GM13976 (cell line): ENCODE data around the gene LRRC37A3.
"Not testable (repeated sequence)": the region's sequence is repeated elsewhere in the genome, so short reads cannot be mapped to it uniquely, and the experiment has no call there.

ENCODE experiments used
- DNase-seq: peaks from one replicate; pipeline ENCODE4 v3.0.0; 2012; ENCODE audit warnings: low spot score
- in situ Hi-C: fragments of 300-500 bp; cut with MboI; formaldehyde crosslinking; loops from one replicate; pipeline ENCODE4 v1.12.0; 2022; ENCODE audit warnings: low sequenced_read_pairs, mixed read lengths, inconsistent platforms; ENCODE audit not compliant: unreplicated experiment
- TF ChIP-seq, protein P1 (sequence below): IDR thresholded peaks from 2 replicates; pipeline ENCODE4 v1.5.1; 2012; ENCODE audit warnings: borderline replicate concordance, mild to moderate bottlenecking; ENCODE audit not compliant: insufficient read depth; ENCODE audit errors: extremely low read depth, missing control alignments, control extremely low read depth

The LRRC37A3 gene

DNA sequence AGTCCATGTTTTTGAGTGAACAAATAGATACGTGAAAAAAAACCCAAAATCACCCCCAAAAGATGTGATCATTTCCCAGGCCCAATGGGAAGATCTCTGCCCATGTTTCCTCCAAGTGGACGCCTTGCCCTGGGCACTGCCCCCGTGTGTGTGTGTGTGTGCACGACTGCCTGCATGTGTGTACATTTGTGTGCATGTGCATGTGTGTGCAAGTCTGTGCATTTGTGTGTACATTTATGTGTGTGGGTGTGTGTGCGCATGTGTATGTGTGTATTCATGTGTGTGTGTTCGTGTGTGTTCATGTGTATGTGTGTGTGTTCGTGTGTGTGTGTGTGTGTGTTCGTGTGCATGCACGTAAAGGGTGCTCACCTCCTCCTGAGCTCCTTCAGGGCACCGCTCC is 16.8 kb upstream of the LRRC37A3 start:
- in situ Hi-C loops: loop anchor here (25.0 kb wide), 1 partner anchor 149 kb away; no protein-coding TSS in a partner anchor
- DNase-seq: no peak
- TF ChIP-seq, protein P1, sequence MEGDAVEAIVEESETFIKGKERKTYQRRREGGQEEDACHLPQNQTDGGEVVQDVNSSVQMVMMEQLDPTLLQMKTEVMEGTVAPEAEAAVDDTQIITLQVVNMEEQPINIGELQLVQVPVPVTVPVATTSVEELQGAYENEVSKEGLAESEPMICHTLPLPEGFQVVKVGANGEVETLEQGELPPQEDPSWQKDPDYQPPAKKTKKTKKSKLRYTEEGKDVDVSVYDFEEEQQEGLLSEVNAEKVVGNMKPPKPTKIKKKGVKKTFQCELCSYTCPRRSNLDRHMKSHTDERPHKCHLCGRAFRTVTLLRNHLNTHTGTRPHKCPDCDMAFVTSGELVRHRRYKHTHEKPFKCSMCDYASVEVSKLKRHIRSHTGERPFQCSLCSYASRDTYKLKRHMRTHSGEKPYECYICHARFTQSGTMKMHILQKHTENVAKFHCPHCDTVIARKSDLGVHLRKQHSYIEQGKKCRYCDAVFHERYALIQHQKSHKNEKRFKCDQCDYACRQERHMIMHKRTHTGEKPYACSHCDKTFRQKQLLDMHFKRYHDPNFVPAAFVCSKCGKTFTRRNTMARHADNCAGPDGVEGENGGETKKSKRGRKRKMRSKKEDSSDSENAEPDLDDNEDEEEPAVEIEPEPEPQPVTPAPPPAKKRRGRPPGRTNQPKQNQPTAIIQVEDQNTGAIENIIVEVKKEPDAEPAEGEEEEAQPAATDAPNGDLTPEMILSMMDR: no peak

DNA sequence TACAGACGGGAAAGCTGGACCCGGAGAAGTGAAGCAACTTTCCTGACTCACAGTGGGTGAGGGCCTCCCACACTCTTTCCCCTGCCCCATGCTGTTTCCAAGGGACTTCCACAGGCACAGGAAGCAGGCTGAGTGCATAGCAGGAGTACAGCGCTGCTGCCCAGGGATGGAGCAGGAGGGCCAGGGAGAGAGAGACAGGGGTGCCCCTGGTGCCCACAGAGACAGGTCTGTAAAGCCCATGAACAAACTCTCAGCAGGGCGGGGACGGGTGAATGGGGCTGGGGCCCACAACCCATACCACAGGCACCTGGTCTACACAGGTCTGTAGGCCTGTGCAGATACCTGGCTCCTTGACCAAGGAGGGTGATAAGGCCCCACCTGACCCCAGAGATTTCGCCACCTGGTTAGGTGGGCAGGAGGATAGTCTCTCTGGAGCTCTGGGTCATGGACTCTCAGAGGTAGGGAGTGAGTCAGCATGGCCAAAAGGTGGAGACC is 15.1 kb upstream of the LRRC37A3 start:
- not testable (repeated sequence) for DNase-seq
- in situ Hi-C loops: loop anchor here (25.0 kb wide), 1 partner anchor 147 kb away; no protein-coding TSS in a partner anchor

DNA sequence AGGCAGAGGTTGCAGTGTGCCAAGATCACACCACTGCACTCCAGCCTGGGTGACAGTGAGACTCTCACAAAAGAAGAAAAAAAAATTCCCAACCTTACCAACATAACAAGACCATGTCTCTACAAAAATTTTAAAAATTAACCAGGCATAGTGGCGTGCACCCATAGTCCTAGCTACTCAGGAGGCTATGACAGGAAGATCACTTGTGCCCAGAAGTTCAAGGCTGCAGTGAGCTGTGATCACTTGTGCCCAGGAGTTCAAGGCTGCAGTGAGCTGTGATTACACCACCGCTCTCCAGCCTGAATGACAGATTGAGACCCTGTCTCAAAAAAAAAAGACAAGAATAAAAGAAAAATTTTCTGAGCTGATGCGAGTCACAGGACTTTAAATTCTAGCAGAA is 13.6 kb upstream of the LRRC37A3 start:
- not testable (repeated sequence) for DNase-seq
- in situ Hi-C loops: loop anchor here (25.0 kb wide), 1 partner anchor 146 kb away; no protein-coding TSS in a partner anchor

DNA sequence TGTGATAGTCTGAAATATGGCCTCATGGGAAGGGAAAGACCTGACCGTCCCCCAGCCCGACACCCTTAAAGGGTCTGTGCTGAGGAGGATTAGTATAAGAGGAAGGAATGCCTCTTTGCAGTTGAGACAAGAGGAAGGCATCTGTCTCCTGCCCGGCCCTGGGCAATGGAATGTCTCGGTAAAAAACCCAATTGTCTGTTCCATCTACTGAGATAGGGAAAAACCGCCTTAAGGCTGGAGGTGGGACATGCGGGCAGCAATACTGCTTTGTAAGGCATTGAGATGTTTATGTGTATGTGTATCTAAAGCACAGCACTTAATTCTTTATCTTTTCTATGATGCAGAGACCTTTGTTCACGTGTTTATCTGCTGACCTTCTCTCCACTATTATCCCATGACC is 11.1 kb upstream of the LRRC37A3 start:
- not testable (repeated sequence) for DNase-seq
- in situ Hi-C loops: loop anchor here (25.0 kb wide), 1 partner anchor 143 kb away; no protein-coding TSS in a partner anchor

DNA sequence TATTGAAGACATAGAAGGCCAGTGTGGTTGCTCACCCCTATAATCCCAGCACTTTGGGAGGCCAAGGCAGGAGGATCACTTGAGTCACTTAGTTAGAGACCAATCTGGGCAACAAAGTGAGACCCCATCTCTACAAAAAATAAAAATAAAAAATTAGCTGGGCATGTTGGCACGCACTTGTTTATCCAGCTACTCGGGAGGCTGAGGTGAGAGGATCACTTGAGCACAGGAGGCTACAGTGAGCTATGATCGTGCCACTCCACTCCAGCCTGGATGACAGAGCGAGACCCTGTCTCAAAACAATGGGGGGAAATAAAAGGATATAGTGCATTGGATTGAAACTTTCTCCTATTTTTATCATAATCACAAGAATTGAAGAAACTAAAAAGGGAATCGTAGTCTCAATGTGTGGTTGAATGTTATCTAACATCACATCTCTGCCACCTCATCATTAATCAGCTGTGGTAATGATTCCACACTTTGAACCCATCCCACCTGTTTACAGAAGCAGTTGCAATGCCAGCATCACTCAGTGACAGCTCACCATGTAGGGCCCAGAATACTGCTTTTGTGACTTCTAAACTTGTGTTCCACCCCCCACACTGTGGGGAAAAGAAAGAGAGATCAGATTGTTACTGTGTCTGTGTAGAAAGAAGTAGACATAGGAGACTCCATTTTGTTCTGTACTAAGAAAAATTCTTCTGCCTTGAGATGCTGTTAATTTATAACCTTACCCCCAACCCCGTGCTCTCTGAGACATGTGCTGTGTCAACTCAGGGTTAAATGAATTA is 10.3 kb upstream of the LRRC37A3 start:
- in situ Hi-C loops: loop anchor here (25.0 kb wide), 1 partner anchor 142 kb away; no protein-coding TSS in a partner anchor
- DNase-seq: not testable (repeated sequence)

DNA sequence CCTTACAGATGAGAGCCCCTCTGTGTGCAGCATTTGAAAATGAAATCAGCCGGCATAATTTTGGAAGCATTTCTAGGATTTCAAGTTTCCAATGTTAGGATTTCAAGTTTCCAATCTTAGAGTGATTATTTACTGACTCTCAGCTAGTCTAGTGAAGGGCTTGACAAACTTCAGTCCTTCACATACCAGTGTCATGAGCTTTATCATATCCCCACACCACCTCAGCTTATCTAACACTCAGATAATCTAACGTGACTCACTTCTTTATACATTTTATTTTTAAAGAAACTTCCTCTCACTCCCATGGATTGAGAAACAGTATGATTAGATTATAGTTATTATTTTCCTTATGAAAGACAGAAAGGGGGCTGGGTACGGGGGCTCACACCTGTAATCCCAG is 9.4 kb upstream of the LRRC37A3 start:
- in situ Hi-C loops: loop anchor here (25.0 kb wide), 1 partner anchor 141 kb away; no protein-coding TSS in a partner anchor
- not testable (repeated sequence) for DNase-seq

DNA sequence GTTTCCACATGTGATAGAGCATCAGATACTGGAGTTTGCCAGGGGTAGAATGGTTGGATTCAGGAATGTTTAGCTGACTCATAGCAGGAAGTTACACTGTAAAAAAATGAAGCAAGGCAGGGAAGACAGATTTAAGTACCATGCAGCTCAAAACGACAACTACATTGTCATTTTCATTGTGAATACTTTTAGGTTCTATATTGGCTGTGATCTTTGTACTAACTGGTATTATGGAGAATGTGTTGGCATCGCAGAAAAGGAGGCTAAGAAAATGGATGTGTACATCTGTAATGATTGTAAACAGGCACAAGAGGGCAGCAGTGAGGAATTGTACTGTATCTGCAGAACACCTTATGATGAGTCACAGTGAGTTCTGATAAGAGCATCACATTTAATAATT is 8.2 kb upstream of the LRRC37A3 start:
- TF ChIP-seq, protein P1: peak; percentile 66
- in situ Hi-C loops: loop anchor here (25.0 kb wide), 1 partner anchor 140 kb away; no protein-coding TSS in a partner anchor
- DNase-seq: not testable (repeated sequence)

DNA sequence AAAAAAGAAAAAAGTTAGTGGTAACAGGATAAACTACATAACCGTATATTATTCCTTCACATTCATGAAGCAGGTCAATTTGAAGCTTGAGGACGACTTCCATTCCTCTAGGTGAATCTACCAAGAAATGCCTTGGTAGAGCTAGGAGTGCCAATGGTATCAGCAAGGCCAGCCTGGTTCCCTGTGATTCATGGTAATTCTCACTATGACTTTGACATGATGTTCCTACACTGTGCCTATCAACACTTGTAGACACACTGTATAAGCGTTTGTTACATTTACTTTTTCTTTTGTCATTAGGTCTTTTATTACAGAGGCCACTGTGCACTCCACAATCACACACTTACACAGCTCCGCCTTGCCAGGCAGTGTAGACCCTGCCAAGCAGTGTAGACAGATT is 7.2 kb upstream of the LRRC37A3 start:
- DNase-seq: not testable (repeated sequence)
- in situ Hi-C loops: loop anchor here (25.0 kb wide), 1 partner anchor 139 kb away; no protein-coding TSS in a partner anchor

DNA sequence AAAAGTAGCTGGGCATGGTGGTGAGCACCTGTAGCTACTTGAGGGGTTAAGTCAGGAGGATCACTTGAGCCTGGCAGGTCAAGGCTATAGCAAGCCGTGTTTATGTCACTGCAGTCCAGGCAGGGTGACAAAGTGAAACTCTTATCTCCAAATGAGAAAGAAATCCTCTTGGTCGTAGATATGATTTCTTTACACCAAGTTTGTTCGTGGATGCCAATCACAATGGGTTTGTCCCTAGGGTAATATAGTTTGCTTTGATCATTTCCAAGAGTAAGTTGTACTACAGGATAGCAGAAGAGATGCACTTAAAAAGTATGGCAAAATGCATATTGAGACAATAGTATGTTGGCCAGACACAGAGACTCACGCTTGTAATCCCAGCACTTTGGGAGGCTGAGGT is 6.0 kb upstream of the LRRC37A3 start:
- DNase-seq: not testable (repeated sequence)
- in situ Hi-C loops: loop anchor here (25.0 kb wide), 1 partner anchor 138 kb away; no protein-coding TSS in a partner anchor

DNA sequence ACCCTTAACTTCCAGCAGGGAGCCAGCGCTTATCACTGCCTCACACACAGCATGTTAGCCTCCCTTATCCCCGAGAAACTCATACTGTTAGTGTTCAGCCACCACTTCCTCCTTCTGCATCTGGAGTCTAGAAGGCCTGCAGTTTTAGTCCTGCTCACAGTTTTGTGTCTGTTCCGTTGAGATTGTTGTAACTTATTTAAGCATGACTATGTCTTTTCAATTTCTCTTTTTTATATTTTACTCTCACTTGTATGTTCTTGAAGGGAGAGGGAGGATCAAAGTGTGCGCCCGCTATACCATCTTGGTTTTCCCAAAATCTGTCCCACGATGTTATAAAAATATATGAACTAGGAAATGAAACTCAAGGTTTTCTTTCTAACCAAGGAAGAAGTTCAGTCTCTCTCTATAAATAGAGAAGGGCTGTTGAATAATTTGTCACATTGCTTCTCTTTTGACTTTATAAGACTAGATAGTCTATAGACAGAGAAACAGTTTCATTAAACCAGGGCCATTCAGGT is 3.8 kb upstream of the LRRC37A3 start:
- DNase-seq, in situ Hi-C loops: not testable (repeated sequence)
